Activated T-cell treated with anti-CD3 and anti-CD28 coated beads, Interleukin-2, amount 50 U/mL, for 48 hours (primary cell): Measurements from ENCODE around the gene RENBP.

Experiments used
- DNase-seq, 2 experiments: peaks; one replicate each; pipeline ENCODE4 v3.0.0-alpha.2; 2020

The RENBP gene

DNA sequence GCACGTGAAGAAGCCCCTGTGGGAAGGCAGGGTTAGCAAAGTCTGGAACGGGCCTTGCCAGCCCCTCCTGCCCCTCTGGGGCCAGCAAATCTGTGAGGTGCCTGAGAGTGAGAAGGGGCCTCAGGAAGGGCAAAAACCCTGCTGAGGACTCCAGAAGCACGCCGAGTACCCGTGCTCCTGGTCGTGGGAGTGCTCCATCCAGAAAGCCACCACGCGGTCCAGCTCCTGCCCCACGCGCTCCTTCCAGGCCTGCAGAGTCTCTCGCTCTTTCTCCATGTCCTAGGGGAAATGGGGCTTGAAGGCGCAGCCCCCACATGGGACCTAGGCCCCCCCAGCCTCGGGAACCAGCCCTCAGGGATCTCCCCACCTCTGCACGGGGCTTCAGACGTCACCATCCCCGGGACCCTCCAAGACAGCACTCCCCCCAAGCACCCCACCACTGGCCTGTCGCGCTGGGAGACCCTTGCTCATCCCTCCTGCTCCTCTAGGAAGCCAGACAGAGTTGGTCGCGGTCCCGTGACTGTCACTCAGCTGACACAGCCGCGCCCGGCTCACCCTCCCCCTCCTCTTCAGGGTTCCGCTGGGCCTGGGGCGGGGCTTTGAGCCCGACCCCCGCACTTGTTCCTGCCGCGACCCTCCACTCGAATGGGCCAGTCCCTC, at the start of gene RENBP:
Gene RENBP (minus strand): TSS at position 504 of the 660 bp plus-strand sequence. CDS start 33 bp downstream, at position 471.
- DNase-seq = peak in 1 of 2 experiments; percentile 53

GRCh38 chrX:153993978-153994377, 49.5 kb upstream of the RENBP start:
- DNase-seq = no peak

- DNase-seq = no peak
Observed at GRCh38 chrX:153993079-153993478, 48.6 kb upstream of the RENBP start.

- no peak for DNase-seq
Observed at GRCh38 chrX:153992180-153992579, 47.7 kb upstream of the RENBP start.

- no peak for DNase-seq
Observed at GRCh38 chrX:153991013-153991580, 46.7 kb upstream of the RENBP start.

DNA sequence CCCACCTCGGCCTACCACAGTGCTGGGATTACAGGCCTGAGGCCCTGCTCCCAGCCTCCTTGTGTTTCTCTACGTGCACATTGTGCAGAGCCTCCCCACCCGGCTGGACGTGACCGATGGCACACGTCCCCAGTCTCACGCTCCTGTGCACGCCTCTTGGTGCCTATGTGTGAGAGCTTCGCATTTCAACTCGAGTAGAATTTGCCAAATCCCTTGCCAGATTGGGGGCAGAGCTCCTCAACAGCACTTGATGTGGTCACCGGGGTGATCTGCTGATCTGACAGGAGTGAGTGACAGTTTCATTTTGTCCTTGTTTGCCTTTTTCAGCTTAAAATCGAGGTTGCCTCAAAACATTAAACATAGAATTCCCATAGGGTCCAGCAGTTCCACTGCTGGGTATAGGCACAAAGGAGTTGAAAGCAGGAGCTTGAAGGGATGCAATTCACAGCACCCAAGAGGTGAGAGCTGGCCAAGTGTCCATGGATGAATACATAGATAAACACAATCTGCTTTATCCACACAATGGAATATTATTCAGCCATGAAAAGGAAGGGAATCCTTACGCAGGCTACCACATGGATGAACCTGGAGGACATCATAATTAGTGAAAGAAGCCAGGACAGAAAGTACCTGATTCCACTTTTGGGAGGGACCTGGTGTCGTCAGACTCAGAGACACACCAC, 45.7 kb upstream of the RENBP start:
- no peak for DNase-seq

DNA sequence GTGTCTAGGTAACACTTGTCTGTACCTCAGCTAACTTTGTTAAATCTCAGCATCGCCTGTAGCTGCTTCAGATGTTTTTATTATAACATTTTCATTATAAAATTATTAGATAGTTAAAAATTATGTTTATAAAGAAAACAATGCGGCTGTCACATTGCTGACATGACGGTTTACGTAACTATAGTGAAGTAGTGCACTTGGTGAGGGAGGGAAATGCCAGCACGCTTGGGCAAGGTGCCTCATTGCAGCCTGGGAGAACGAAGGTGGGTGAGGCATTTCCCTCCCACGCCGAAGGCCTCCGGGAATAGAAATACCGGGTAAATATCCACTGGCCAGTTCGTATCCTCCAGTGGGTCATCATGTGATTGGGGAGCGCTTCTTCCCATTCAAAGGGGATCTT, 44.0 kb upstream of the RENBP start:
- no peak for DNase-seq

- peak; percentile 50 to 66 for DNase-seq
Observed at GRCh38 chrX:153984351-153985178, 40.1 kb upstream of the RENBP start.

DNA sequence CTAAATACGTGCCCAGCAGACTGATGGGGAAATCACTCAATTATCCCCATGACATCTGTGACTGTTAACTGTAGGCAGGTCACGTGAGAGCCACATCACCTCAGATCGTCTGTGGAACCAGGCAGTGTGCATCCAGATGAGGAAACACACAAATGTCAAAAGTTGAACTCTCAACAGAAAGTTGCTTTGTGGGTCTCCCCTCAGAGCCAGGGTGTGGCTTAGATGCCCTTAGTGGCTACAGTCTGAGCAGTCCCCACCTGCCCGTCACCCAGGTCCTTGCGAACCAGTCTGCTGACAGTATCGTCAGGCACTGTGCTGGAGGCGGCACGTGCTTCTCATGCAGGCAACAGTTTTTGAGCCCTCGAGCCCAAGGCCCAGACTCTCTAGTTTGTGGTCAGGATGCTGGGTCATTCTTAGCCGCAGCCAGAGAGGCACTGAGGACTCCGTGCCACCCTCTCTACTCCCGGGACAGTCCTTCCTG, 38.9 kb upstream of the RENBP start:
- DNase-seq = peak in 1 of 2 experiments; percentile 42

GRCh38 chrX:153981771-153982533, 37.5 kb upstream of the RENBP start:
- peak; percentile 75 to 80 for DNase-seq

DNA sequence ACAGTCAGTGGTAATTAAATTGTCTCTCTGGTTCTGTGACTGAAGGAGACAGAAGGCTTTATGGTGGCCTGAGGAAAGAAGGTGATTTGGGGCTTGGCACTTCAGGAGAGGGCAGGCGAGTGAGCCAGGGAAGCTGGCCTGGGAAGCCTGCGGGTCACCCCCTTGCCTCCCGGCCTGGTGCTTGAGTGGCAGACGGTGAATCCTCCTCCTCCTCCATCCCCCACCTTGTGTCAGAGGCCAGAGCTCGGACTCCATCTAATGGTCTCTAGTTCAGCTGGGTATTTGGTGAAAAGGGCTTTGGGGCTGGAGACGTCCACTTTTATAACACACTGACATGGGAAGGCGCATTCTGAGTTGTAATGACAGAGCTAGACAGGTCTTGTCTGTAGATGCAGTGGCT, 36.8 kb upstream of the RENBP start:
- DNase-seq = no peak

- DNase-seq = peak; percentile 48 to 51
Observed at GRCh38 chrX:153980394-153980793, 36.0 kb upstream of the RENBP start.

DNA sequence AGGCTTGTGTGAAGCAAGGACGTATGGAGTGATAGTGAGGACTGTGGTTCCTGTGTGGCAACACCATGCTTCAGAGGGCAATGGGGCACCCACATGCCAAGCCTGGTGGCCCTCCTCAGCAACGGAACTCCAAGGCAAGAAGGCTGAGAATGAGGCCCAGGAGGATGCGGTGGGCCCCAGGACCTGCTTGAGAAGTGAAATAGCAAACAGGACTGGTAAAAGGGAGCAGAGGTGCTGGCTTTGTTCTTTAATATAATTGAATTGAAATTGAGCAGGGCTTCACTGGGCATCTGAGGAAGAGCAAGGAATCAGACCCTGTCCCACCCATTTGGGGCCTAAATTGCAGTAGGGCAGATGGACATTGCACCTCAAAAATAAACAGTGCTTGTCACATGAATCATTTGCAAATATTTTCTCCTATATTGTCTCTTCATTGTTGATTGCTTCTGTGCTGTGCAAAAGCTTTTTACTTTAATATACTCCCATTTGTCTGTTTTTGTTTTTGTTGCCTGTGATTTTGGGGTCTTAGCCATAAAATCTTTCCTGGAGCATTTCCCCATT, 30.4 kb upstream of the RENBP start:
- DNase-seq = no peak

DNA sequence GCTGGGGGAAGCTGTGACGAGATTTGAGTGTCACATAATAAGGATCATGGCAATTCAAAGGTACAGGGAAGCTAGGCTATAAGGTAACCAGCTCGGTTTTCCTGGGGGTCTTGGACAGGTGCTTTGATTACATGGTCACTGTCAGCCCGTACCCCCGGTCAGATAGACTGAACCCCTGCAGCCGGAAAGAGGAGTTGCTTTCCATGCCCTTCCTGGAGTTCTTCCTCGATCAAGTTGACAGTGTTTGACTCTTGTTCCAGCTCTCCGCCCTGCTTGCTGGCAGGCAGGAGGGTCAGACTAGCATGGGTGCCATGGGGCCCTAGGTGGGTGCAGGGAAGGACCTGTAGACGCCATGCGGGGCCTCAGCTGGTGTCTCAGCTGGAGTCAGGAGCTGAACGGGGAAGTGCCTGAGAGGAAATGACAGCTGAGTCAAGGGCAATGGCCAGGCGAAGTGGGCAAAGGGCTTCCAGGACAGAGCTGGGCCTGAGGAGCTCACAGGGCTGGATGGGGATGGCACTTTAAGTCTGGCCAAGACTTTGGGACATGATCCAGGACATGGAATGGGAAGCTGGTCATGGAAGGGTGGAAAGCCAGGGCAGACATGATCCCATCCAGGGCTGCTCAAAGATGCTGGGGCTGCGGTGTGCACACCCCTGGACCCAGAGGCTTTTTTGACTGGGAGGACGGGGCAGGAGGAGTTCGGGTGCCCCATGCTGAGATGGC, 29.7 kb upstream of the RENBP start:
- DNase-seq = no peak

GRCh38 chrX:153973127-153974002, 28.9 kb upstream of the RENBP start:
- DNase-seq = no peak

GRCh38 chrX:153972368-153973126, 28.1 kb upstream of the RENBP start, which contains the start of gene TMEM187:
TMEM187 (plus strand) TSS chrX:153972754; CDS start chrX:153982063, 9,309 bp downstream.
- DNase-seq = peak; percentile 93 to 94

DNA sequence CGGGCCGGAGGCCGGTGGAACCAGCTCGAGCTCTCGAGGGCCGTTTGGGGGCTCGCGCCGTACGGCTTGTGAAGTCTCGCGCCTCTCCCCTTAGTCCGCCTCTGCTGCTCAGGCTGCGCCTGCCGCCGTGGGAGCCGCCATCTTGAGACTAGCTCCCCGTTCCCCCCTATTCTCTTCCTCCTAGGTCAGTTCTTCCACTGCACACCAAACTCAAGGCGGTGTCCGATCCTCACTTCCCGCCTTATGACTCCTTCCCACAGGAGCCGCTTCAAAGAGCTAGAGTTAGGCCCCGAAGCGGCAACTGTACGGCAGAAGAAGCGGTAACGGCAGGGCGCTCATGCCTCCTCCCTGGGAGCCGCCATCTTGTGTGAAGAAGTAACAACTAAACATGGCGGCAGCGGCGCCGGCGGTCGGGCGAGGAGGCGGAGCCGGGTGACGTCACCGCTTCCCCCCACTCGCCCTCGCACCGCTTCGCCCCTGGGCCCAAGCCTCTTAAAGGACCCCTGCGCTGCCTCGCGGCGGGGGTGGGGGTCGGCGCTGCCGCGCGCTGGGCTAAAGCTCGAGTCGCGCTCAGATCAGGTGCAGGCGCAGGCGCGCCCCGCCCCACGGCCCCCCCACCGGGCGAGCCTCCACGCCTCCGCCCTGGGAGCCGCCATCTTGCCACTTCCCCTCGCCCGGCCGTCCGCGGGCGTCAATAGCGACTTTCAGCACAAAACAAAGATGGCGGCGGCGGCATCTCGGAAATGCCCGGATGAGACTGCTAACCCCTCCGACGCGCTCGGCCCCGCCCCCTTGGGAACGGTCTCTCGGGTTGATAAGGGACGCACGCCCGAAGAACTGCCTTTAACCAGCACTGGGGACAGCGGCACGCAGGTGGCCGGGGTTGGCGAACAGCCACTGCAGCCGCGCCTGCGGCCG, 27.3 kb upstream of the RENBP start, which contains the start of gene HCFC1:
Gene HCFC1 (minus strand): TSS at position 369 of the 918 bp plus-strand sequence. CDS start 978 bp downstream, outside the sequence.
- DNase-seq = peak; percentile 95 to 96

GRCh38 chrX:153971124-153971449, 26.6 kb upstream of the RENBP start:
- peak; percentile 91 to 94 for DNase-seq
